ENCODE measurements around the gene PAEP.
A peak's percentile ranks its signal among the peaks of the same experiment; 100 is the strongest.

PAEP gene

GRCh38 chr9:135601988-135602387 lies 40.4 kb downstream of the PAEP start:
- Histone ChIP-seq H3K79me2 (ENCODE audit: insufficient read depth, low read length) (no peaks in the 10 kb centered on the region), H4K20me1 (ENCODE audit: low read depth, low read length) (no peaks in the 10 kb centered on the region), H3K4me2 (ENCODE audit: low read depth, low read length, poor library complexity, severe bottlenecking) (no peak overlapping the region), H2AFZ (ENCODE audit: low read depth, low read length, severe bottlenecking) (no peak overlapping the region), H3K36me3 (ENCODE audit: low read length) (no peaks in the 10 kb centered on the region), H3K27me3 (ENCODE audit: low read length) (no peaks in the 10 kb centered on the region), H3K9me3 (ENCODE audit: insufficient read depth, low read length) (no peaks in the 10 kb centered on the region), H3K4me3 (ENCODE audit: insufficient read depth, low read length, poor library complexity, severe bottlenecking) (no peak overlapping the region), H3F3A (ENCODE audit: insufficient read depth) (no peaks in the 10 kb centered on the region), H3K9me2 (replicated peaks; ENCODE audit: insufficient read depth, low read length) (no peaks in the 10 kb centered on the region), H3K9ac (ENCODE audit: low read length) (no peak overlapping the region), H3K27ac (ENCODE audit: low read depth, low read length) (no peak overlapping the region)
- TF ChIP-seq EZH2phosphoT487 (conservative IDR thresholded peaks at IDR 0.05; ENCODE audit: low read length) (no peak), CTCF (IDR thresholded peaks at IDR 0.05; ENCODE audit: insufficient read depth, low read length, poor library complexity, severe bottlenecking) (no peak)

- H3K4me2 ChIP-seq (ENCODE audit: low read depth, low read length, poor library complexity, severe bottlenecking), result no peak overlapping the region
- H3F3A ChIP-seq (ENCODE audit: insufficient read depth), result no peaks in the 10 kb centered on the region
- no peak overlapping the region for H3K9ac ChIP-seq (ENCODE audit: low read length)
- no peaks in the 10 kb centered on the region for H4K20me1 ChIP-seq (ENCODE audit: low read depth, low read length)
- no peak overlapping the region for H3K27ac ChIP-seq (ENCODE audit: low read depth, low read length)
- no peaks in the 10 kb centered on the region for H3K79me2 ChIP-seq (ENCODE audit: insufficient read depth, low read length)
- H3K4me3 ChIP-seq (ENCODE audit: insufficient read depth, low read length, poor library complexity, severe bottlenecking), result no peak overlapping the region
- peak; percentile 55 for TF ChIP-seq CTCF (IDR thresholded peaks at IDR 0.05; ENCODE audit: insufficient read depth, low read length, poor library complexity, severe bottlenecking)
- TF ChIP-seq EZH2phosphoT487 (conservative IDR thresholded peaks at IDR 0.05; ENCODE audit: low read length), result no peak
- no peaks in the 10 kb centered on the region for H3K9me3 ChIP-seq (ENCODE audit: insufficient read depth, low read length)
- no peaks in the 10 kb centered on the region for H3K36me3 ChIP-seq (ENCODE audit: low read length)
- no peaks in the 10 kb centered on the region for H3K27me3 ChIP-seq (ENCODE audit: low read length)
- no peaks in the 10 kb centered on the region for H3K9me2 ChIP-seq (replicated peaks; ENCODE audit: insufficient read depth, low read length)
- no peak overlapping the region for H2AFZ ChIP-seq (ENCODE audit: low read depth, low read length, severe bottlenecking)
Measured at GRCh38 chr9:135602789-135603481, 41.4 kb downstream of the PAEP start.

GRCh38 chr9:135604437-135605237 lies 43.1 kb downstream of the PAEP start:
- H3K79me2 ChIP-seq (ENCODE audit: insufficient read depth, low read length), result no peaks in the 10 kb centered on the region
- no peak overlapping the region for H3K4me2 ChIP-seq (ENCODE audit: low read depth, low read length, poor library complexity, severe bottlenecking)
- no peaks in the 10 kb centered on the region for H3K27me3 ChIP-seq (ENCODE audit: low read length)
- H3K4me3 ChIP-seq (ENCODE audit: insufficient read depth, low read length, poor library complexity, severe bottlenecking), result no peak overlapping the region
- no peak for TF ChIP-seq CTCF (IDR thresholded peaks at IDR 0.05; ENCODE audit: insufficient read depth, low read length, poor library complexity, severe bottlenecking)
- no peak for TF ChIP-seq EZH2phosphoT487 (conservative IDR thresholded peaks at IDR 0.05; ENCODE audit: low read length)
- no peaks in the 10 kb centered on the region for H3K9me3 ChIP-seq (ENCODE audit: insufficient read depth, low read length)
- no peaks in the 10 kb centered on the region for H3F3A ChIP-seq (ENCODE audit: insufficient read depth)
- no peak overlapping the region for H3K27ac ChIP-seq (ENCODE audit: low read depth, low read length)
- no peaks in the 10 kb centered on the region for H4K20me1 ChIP-seq (ENCODE audit: low read depth, low read length)
- no peak overlapping the region for H2AFZ ChIP-seq (ENCODE audit: low read depth, low read length, severe bottlenecking)
- no peaks in the 10 kb centered on the region for H3K36me3 ChIP-seq (ENCODE audit: low read length)
- H3K9me2 ChIP-seq (replicated peaks; ENCODE audit: insufficient read depth, low read length), result no peaks in the 10 kb centered on the region
- H3K9ac ChIP-seq (ENCODE audit: low read length), result no peak overlapping the region

All from SU-DHL-6 (cell line).